Measurements from ENCODE around the gene PEPD. TPM values are rescaled to one million over a fixed set of nuclear protein-coding genes. Genes with fewer than 3 reads are reported as not detected.
A peak's percentile ranks its signal among the peaks of the same experiment; 100 is the strongest.

The PEPD gene
- total RNA-seq, 2 donors from 2014 or later = 18.7 to 25.7 TPM

- no peaks in the 10 kb centered on the region for H3K36me3 Mint-ChIP-seq
- H3K4me1 Mint-ChIP-seq (ENCODE audit: low read depth in 2 of 2) = peaks cover 12 to 30% of the 10 kb centered on the region in 2 donors
- no peak overlapping the region for H3K4me3 Mint-ChIP-seq
- no peaks in the 10 kb centered on the region for H3K9me3 Mint-ChIP-seq
- H3K27me3 Mint-ChIP-seq = no peaks in the 10 kb centered on the region
- H3K27ac Mint-ChIP-seq = peak overlapping the region in 1 of 2 donors; percentile 47
- ATAC-seq (no peak), DNase-seq (ENCODE audit: low spot score) (no peak)
These were observed 8.2 kb downstream of the PEPD start for GRCh38 chr19:33513424-33513823.

GRCh38 chr19:33512580-33513137 lies 8.9 kb downstream of the PEPD start:
- Mint-ChIP-seq H3K4me1 (ENCODE audit: low read depth in 2 of 2) (peaks cover 12 to 30% of the 10 kb centered on the region in 2 donors), H3K36me3 (no peaks in the 10 kb centered on the region), H3K27me3 (no peaks in the 10 kb centered on the region), H3K9me3 (no peaks in the 10 kb centered on the region), H3K27ac (no peak overlapping the region), H3K4me3 (no peak overlapping the region)
- ATAC-seq (no peak), DNase-seq (ENCODE audit: low spot score) (no peak)

GRCh38 chr19:33512021-33512420 lies 9.6 kb downstream of the PEPD start:
- peaks cover 12 to 31% of the 10 kb centered on the region in 2 donors for H3K4me1 Mint-ChIP-seq (ENCODE audit: low read depth in 2 of 2)
- H3K4me3 Mint-ChIP-seq = no peak overlapping the region
- H3K27ac Mint-ChIP-seq = no peak overlapping the region
- H3K27me3 Mint-ChIP-seq = no peaks in the 10 kb centered on the region
- DNase-seq (ENCODE audit: low spot score) (no peak), ATAC-seq (no peak)
- H3K9me3 Mint-ChIP-seq = no peaks in the 10 kb centered on the region
- no peaks in the 10 kb centered on the region for H3K36me3 Mint-ChIP-seq

GRCh38 chr19:33511346-33511745 lies 10.2 kb downstream of the PEPD start:
- peaks cover 18 to 33% of the 10 kb centered on the region in 2 donors for H3K4me1 Mint-ChIP-seq (ENCODE audit: low read depth in 2 of 2)
- H3K27ac Mint-ChIP-seq = no peak overlapping the region
- H3K9me3 Mint-ChIP-seq = no peaks in the 10 kb centered on the region

GRCh38 chr19:33510462-33511194 lies 11.0 kb downstream of the PEPD start:
- H3K36me3 Mint-ChIP-seq = no peaks in the 10 kb centered on the region
- peaks cover 25 to 36% of the 10 kb centered on the region in 2 donors for H3K4me1 Mint-ChIP-seq (ENCODE audit: low read depth in 2 of 2)
- no peak for DNase-seq (ENCODE audit: low spot score)
- no peaks in the 10 kb centered on the region for H3K9me3 Mint-ChIP-seq
- H3K27me3 Mint-ChIP-seq = no peaks in the 10 kb centered on the region
- no peak for ATAC-seq
- no peak overlapping the region for H3K4me3 Mint-ChIP-seq
- no peak overlapping the region for H3K27ac Mint-ChIP-seq

More at GRCh38 chr19:33511346-33511745, 10.2 kb downstream of the PEPD start:
- H3K36me3 Mint-ChIP-seq = no peaks in the 10 kb centered on the region
- H3K4me3 Mint-ChIP-seq = no peak overlapping the region
- no peaks in the 10 kb centered on the region for H3K27me3 Mint-ChIP-seq
- no peak for DNase-seq (ENCODE audit: low spot score)
- ATAC-seq = no peak

GRCh38 chr19:33509774-33510173 lies 11.8 kb downstream of the PEPD start:
- no peak overlapping the region for H3K27ac Mint-ChIP-seq
- no peaks in the 10 kb centered on the region for H3K9me3 Mint-ChIP-seq
- H3K4me3 Mint-ChIP-seq = no peak overlapping the region
- H3K4me1 Mint-ChIP-seq (ENCODE audit: low read depth in 2 of 2) = peaks cover 25 to 36% of the 10 kb centered on the region in 2 donors
- no peaks in the 10 kb centered on the region for H3K36me3 Mint-ChIP-seq
- no peak for DNase-seq (ENCODE audit: low spot score)
- no peaks in the 10 kb centered on the region for H3K27me3 Mint-ChIP-seq
- no peak for ATAC-seq

- Mint-ChIP-seq H3K4me3 (no peak overlapping the region), H3K4me1 (ENCODE audit: low read depth in 2 of 2) (peaks cover 18 to 29% of the 10 kb centered on the region in 2 donors), H3K9me3 (no peaks in the 10 kb centered on the region), H3K36me3 (no peaks in the 10 kb centered on the region), H3K27me3 (no peaks in the 10 kb centered on the region), H3K27ac (no peak overlapping the region)
- DNase-seq (ENCODE audit: low spot score) (no peak), ATAC-seq (no peak)
These were observed 12.5 kb downstream of the PEPD start for GRCh38 chr19:33508941-33509614.

- DNase-seq (ENCODE audit: low spot score) (no peak), ATAC-seq (peak in 1 of 2 donors; percentile 6)
- Mint-ChIP-seq H3K4me1 (ENCODE audit: low read depth in 2 of 2) (peaks cover 16 to 23% of the 10 kb centered on the region in 2 donors), H3K9me3 (no peaks in the 10 kb centered on the region), H3K27ac (no peak overlapping the region), H3K36me3 (no peaks in the 10 kb centered on the region), H3K27me3 (no peaks in the 10 kb centered on the region), H3K4me3 (no peak overlapping the region)
These were observed 13.2 kb downstream of the PEPD start for GRCh38 chr19:33508431-33508830.

GRCh38 chr19:33508009-33508408 lies 13.6 kb downstream of the PEPD start:
- DNase-seq (ENCODE audit: low spot score) (no peak), ATAC-seq (no peak)
- Mint-ChIP-seq H3K9me3 (no peaks in the 10 kb centered on the region), H3K36me3 (no peaks in the 10 kb centered on the region), H3K4me3 (no peak overlapping the region), H3K27me3 (no peaks in the 10 kb centered on the region), H3K4me1 (ENCODE audit: low read depth in 2 of 2) (peaks cover 16 to 19% of the 10 kb centered on the region in 2 donors), H3K27ac (no peak overlapping the region)

- H3K9me3 Mint-ChIP-seq = no peaks in the 10 kb centered on the region
- no peak for DNase-seq (ENCODE audit: low spot score)
- no peaks in the 10 kb centered on the region for H3K27me3 Mint-ChIP-seq
- H3K27ac Mint-ChIP-seq = no peak overlapping the region
- H3K36me3 Mint-ChIP-seq = no peaks in the 10 kb centered on the region
- ATAC-seq = no peak
- no peak overlapping the region for H3K4me3 Mint-ChIP-seq
- H3K4me1 Mint-ChIP-seq (ENCODE audit: low read depth in 2 of 2) = peaks cover 16 to 18% of the 10 kb centered on the region in 2 donors
These were observed 14.3 kb downstream of the PEPD start for GRCh38 chr19:33507021-33507956.

GRCh38 chr19:33506498-33506897 lies 15.1 kb downstream of the PEPD start:
- peaks cover 16 to 18% of the 10 kb centered on the region in 2 donors for H3K4me1 Mint-ChIP-seq (ENCODE audit: low read depth in 2 of 2)
- no peak for ATAC-seq
- no peaks in the 10 kb centered on the region for H3K27me3 Mint-ChIP-seq
- H3K9me3 Mint-ChIP-seq = no peaks in the 10 kb centered on the region
- H3K27ac Mint-ChIP-seq = no peak overlapping the region
- no peak for DNase-seq (ENCODE audit: low spot score)
- H3K36me3 Mint-ChIP-seq = no peaks in the 10 kb centered on the region
- no peak overlapping the region for H3K4me3 Mint-ChIP-seq

GRCh38 chr19:33505823-33506222 lies 15.8 kb downstream of the PEPD start:
- no peak for DNase-seq (ENCODE audit: low spot score)
- Mint-ChIP-seq H3K9me3 (no peaks in the 10 kb centered on the region), H3K36me3 (no peaks in the 10 kb centered on the region), H3K27me3 (no peaks in the 10 kb centered on the region), H3K4me3 (no peak overlapping the region), H3K27ac (peak overlapping the region in 1 of 2 donors; percentile 9), H3K4me1 (ENCODE audit: low read depth in 2 of 2) (peaks cover 16 to 18% of the 10 kb centered on the region in 2 donors)
- no peak for ATAC-seq

GRCh38 chr19:33505148-33505547 lies 16.4 kb downstream of the PEPD start:
- DNase-seq (ENCODE audit: low spot score) (no peak), ATAC-seq (no peak)
- no peaks in the 10 kb centered on the region for H3K36me3 Mint-ChIP-seq
- H3K27ac Mint-ChIP-seq = peak overlapping the region in 1 of 2 donors; percentile 9
- H3K4me3 Mint-ChIP-seq = no peak overlapping the region
- no peaks in the 10 kb centered on the region for H3K27me3 Mint-ChIP-seq
- H3K9me3 Mint-ChIP-seq = no peaks in the 10 kb centered on the region
- H3K4me1 Mint-ChIP-seq (ENCODE audit: low read depth in 2 of 2) = peaks cover 16 to 18% of the 10 kb centered on the region in 2 donors
